ENCODE measurements around the gene CKB.
A peak's percentile ranks its signal among the peaks of the same experiment; 100 is the strongest.

The CKB gene

DNA sequence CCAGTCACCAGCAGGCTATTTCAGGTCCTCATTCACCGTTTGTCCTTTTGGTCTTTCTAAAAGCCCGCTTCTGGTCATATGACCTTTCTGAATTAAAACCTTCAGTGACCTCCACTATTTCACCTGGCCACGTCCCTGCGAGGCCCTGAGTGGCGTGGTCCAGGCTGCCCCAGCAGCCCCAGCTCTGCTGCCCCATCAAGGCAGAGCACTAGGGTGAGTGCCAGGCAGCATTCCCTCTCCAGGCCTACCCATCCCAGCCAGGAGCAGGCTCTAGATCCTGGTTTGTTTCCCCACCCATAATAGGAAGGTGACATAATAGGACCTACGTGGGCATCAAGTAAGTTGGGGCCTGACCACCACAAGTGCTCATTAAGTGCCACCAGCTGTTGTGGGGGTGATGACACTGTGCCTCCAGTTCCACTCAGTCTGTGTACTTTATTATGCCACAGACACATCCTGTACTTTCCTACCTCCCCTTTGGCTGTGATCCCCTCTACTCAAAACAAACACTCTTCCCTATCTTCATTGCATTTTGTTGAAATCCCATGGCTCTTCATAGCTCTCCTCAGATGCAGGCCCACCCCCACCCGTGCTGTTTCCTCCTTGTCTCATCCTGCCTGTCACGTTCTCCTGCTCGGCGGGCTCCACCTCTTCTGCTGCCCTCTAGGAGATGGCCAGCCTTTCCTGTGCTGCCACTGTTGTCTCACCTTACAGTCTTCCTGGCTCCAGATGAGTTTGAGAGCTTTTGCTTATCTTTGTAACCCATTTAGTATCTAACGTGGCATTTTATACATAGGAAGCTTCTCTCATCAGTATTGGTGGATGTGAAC, 21.4 kb downstream of the CKB start:
- Histone ChIP-seq H3K9me3 (ENCODE audit: control insufficient read depth in 2 of 2, low read length in 2 of 2) (no peaks in the 10 kb centered on the region), H3K4me3 (ENCODE audit: low read length in 2 of 2) (no peak overlapping the region), H3K4me1 (ENCODE audit: control insufficient read depth in 2 of 2, insufficient read depth in 2 of 2, low read length in 2 of 2) (peaks cover 0 to 6% of the 10 kb centered on the region in 2 donors), H3K27ac (ENCODE audit: low read depth in 2 of 2, low read length in 2 of 2) (no peak overlapping the region), H3K9ac (ENCODE audit: low read depth in 1 of 2, low read length in 2 of 2) (no peak overlapping the region), H3K36me3 (ENCODE audit: control insufficient read depth in 2 of 2, insufficient read depth in 2 of 2, low read length in 2 of 2) (peaks cover 48 to 54% of the 10 kb centered on the region in 2 donors), H3K27me3 (ENCODE audit: control insufficient read depth in 2 of 2, insufficient read depth in 2 of 2, low read length in 2 of 2) (no peaks in the 10 kb centered on the region)

DNA sequence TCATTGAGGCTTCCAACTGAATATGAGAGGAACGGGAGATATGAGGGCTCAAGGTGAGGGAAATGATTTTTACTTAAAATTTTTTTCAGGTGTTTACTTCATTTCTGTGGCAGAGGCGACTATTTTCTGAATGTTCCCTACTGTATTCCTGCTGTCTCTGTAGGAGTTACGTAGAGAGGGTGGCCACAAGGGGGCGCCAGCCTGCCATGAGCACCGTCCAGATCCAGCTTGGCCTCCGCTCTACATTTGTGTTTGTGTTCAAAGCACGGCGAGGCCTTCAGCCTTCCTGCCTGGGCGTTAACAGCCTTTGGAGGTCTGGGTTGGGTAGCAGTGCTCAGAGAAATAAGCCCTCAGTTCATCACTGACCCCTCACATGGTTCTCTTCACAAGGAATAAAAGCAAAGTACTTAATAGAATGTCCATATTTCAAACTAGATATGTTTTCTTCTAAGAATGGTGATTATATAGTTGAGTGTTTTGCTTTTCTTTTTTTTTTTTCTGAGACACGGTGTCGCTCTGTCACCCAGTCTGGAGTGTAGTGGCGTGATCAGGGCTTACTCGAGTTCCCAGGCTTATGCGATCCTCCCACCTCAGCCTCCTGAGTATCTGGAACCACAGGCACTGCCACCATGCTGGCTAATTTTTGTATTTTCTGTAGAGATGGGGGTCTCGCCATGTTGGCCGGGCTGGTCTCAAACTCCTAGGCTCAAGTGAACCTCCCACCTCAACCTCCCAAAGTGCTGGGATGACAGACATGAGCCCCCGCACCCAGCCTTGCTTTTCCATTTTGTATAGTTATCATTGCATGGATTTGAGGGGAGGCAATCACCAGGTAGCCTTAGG, 22.3 kb downstream of the CKB start:
- peaks cover 53 to 57% of the 10 kb centered on the region in 2 donors for H3K36me3 ChIP-seq (ENCODE audit: control insufficient read depth in 2 of 2, insufficient read depth in 2 of 2, low read length in 2 of 2)

GRCh38 chr14:103499709-103500108, 22.9 kb downstream of the CKB start:
- H3K9ac ChIP-seq (ENCODE audit: low read depth in 1 of 2, low read length in 2 of 2) = no peak overlapping the region
- no peak overlapping the region for H3K27ac ChIP-seq (ENCODE audit: low read depth in 2 of 2, low read length in 2 of 2)
- peaks cover 53 to 57% of the 10 kb centered on the region in 2 donors for H3K36me3 ChIP-seq (ENCODE audit: control insufficient read depth in 2 of 2, insufficient read depth in 2 of 2, low read length in 2 of 2)
- no peaks in the 10 kb centered on the region for H3K27me3 ChIP-seq (ENCODE audit: control insufficient read depth in 2 of 2, insufficient read depth in 2 of 2, low read length in 2 of 2)
- no peaks in the 10 kb centered on the region for H3K9me3 ChIP-seq (ENCODE audit: control insufficient read depth in 2 of 2, low read length in 2 of 2)
- H3K4me3 ChIP-seq (ENCODE audit: low read length in 2 of 2) = no peak overlapping the region
- H3K4me1 ChIP-seq (ENCODE audit: control insufficient read depth in 2 of 2, insufficient read depth in 2 of 2, low read length in 2 of 2) = peaks cover 0 to 6% of the 10 kb centered on the region in 2 donors

More for the DNA sequence above, 22.3 kb downstream of the CKB start:
- Histone ChIP-seq H3K9ac (ENCODE audit: low read depth in 1 of 2, low read length in 2 of 2) (peak overlapping the region in 1 of 2 donors; percentile 7), H3K27me3 (ENCODE audit: control insufficient read depth in 2 of 2, insufficient read depth in 2 of 2, low read length in 2 of 2) (no peaks in the 10 kb centered on the region), H3K9me3 (ENCODE audit: control insufficient read depth in 2 of 2, low read length in 2 of 2) (no peaks in the 10 kb centered on the region), H3K4me3 (ENCODE audit: low read length in 2 of 2) (no peak overlapping the region), H3K27ac (ENCODE audit: low read depth in 2 of 2, low read length in 2 of 2) (no peak overlapping the region), H3K4me1 (ENCODE audit: control insufficient read depth in 2 of 2, insufficient read depth in 2 of 2, low read length in 2 of 2) (peaks cover 0 to 6% of the 10 kb centered on the region in 2 donors)

DNA sequence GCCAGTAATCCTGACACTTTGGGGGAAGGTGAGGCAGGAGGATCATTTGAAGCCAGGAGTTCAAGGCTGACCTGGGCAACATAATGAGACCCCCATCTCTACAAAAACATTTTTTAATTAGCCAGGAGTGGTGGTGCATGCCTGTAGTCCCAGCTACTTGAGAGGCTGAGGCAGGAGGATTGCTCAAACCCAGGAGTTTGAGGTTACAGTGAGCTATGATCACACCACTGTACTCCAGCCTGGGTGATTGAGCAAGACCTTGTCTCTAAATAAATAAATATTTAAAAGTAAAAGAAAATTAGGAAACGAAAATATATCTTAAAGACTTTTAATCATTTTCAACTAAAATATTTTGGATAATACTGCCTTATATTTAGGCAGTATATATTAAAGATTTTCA, 25.9 kb downstream of the CKB start:
- no peak overlapping the region for H3K4me3 ChIP-seq (ENCODE audit: low read length in 2 of 2)
- no peak overlapping the region for H3K27ac ChIP-seq (ENCODE audit: low read depth in 2 of 2, low read length in 2 of 2)
- peaks cover 0 to 6% of the 10 kb centered on the region in 2 donors for H3K4me1 ChIP-seq (ENCODE audit: control insufficient read depth in 2 of 2, insufficient read depth in 2 of 2, low read length in 2 of 2)
- no peak overlapping the region for H3K9ac ChIP-seq (ENCODE audit: low read depth in 1 of 2, low read length in 2 of 2)
- no peaks in the 10 kb centered on the region for H3K27me3 ChIP-seq (ENCODE audit: control insufficient read depth in 2 of 2, insufficient read depth in 2 of 2, low read length in 2 of 2)
- H3K9me3 ChIP-seq (ENCODE audit: control insufficient read depth in 2 of 2, low read length in 2 of 2) = no peaks in the 10 kb centered on the region
- H3K36me3 ChIP-seq (ENCODE audit: control insufficient read depth in 2 of 2, insufficient read depth in 2 of 2, low read length in 2 of 2) = peaks cover 38 to 42% of the 10 kb centered on the region in 2 donors

DNA sequence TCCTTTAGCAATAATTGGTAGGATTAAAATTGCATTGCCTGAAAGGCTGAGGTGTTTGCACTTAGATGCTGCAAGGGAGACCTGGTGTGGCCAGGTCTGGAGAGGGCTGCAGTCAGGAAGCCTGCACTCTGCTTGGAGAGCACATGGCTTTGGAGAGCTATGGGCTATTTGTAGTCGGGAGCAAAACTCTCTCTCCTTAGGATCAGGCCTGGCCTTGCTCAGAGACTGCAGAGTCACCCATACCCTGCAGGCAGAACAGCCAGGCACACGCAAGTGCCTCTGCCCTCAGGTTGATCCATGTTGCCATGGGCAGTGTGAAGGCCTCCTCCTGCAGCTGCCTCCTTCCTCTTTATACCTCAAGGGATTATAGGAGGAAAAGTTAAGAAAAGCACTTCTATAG, 26.8 kb downstream of the CKB start:
- Histone ChIP-seq H3K27me3 (ENCODE audit: control insufficient read depth in 2 of 2, insufficient read depth in 2 of 2, low read length in 2 of 2) (no peaks in the 10 kb centered on the region), H3K36me3 (ENCODE audit: control insufficient read depth in 2 of 2, insufficient read depth in 2 of 2, low read length in 2 of 2) (peaks cover 36 to 40% of the 10 kb centered on the region in 2 donors), H3K4me1 (ENCODE audit: control insufficient read depth in 2 of 2, insufficient read depth in 2 of 2, low read length in 2 of 2) (peaks cover 0 to 6% of the 10 kb centered on the region in 2 donors), H3K9ac (ENCODE audit: low read depth in 1 of 2, low read length in 2 of 2) (no peak overlapping the region), H3K9me3 (ENCODE audit: control insufficient read depth in 2 of 2, low read length in 2 of 2) (no peaks in the 10 kb centered on the region), H3K27ac (ENCODE audit: low read depth in 2 of 2, low read length in 2 of 2) (no peak overlapping the region), H3K4me3 (ENCODE audit: low read length in 2 of 2) (no peak overlapping the region)

DNA sequence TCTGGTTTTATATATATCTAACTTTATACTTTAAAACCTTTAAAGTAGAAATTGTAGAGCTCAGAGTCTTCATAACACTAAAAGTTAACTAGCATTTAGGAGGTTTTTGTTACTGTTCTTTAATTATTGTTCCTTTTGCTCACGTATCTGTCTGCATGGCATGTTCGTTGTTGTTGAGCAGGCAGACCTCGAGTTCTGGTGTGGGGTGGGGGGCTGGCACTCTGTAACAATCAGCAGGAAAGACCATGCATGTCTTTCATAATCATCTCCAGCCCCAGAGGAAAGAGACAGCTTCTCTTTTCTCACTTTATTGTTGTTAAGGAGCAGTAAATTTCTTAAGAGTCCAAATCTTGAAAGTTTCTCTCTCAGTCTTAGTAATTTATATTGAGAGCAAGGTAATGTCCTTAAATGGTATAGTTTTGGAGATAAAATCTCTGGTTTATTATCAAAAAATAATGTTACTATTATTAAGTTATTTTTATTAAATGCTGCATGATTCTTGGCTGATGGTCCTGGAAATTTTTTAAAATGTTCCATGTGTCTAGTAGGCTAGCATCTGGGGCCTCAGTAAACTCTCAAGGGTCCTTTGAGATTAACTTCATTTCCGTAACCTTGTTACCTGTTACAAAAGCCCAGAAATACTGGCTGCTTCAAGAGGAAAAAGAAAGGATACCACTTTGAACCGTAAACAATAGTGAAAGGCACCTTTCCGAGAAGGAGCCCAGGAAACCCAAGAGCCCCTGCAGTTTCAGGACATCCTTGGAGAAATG, 30.3 kb downstream of the CKB start:
- H3K9ac ChIP-seq (ENCODE audit: low read depth in 1 of 2, low read length in 2 of 2) = no peak overlapping the region
- no peaks in the 10 kb centered on the region for H3K9me3 ChIP-seq (ENCODE audit: control insufficient read depth in 2 of 2, low read length in 2 of 2)
- peaks cover 50 to 58% of the 10 kb centered on the region in 2 donors for H3K36me3 ChIP-seq (ENCODE audit: control insufficient read depth in 2 of 2, insufficient read depth in 2 of 2, low read length in 2 of 2)
- no peaks in the 10 kb centered on the region for H3K27me3 ChIP-seq (ENCODE audit: control insufficient read depth in 2 of 2, insufficient read depth in 2 of 2, low read length in 2 of 2)
- H3K4me1 ChIP-seq (ENCODE audit: control insufficient read depth in 2 of 2, insufficient read depth in 2 of 2, low read length in 2 of 2) = no peaks in the 10 kb centered on the region
- no peak overlapping the region for H3K27ac ChIP-seq (ENCODE audit: low read depth in 2 of 2, low read length in 2 of 2)
- H3K4me3 ChIP-seq (ENCODE audit: low read length in 2 of 2) = no peak overlapping the region

DNA sequence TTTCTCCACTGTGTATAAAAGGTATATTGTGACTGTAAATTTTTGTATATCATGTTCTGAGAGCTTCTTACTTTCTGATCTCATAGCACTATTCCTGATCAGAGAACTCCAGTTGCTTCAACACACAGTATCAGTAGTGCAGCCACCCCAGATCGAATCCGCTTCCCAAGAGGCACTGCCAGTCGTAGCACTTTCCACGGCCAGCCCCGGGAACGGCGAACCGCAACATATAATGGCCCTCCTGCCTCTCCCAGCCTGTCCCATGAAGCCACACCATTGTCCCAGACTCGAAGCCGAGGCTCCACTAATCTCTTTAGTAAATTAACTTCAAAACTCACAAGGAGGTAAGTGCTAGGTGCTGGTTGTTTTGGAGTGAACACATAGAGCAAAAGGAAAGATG, 30.9 kb downstream of the CKB start:
- Histone ChIP-seq H3K27me3 (ENCODE audit: control insufficient read depth in 2 of 2, insufficient read depth in 2 of 2, low read length in 2 of 2) (no peaks in the 10 kb centered on the region), H3K4me3 (ENCODE audit: low read length in 2 of 2) (no peak overlapping the region), H3K9ac (ENCODE audit: low read depth in 1 of 2, low read length in 2 of 2) (no peak overlapping the region), H3K9me3 (ENCODE audit: control insufficient read depth in 2 of 2, low read length in 2 of 2) (no peaks in the 10 kb centered on the region), H3K36me3 (ENCODE audit: control insufficient read depth in 2 of 2, insufficient read depth in 2 of 2, low read length in 2 of 2) (peaks cover 52 to 56% of the 10 kb centered on the region in 2 donors), H3K4me1 (ENCODE audit: control insufficient read depth in 2 of 2, insufficient read depth in 2 of 2, low read length in 2 of 2) (no peaks in the 10 kb centered on the region), H3K27ac (ENCODE audit: low read depth in 2 of 2, low read length in 2 of 2) (no peak overlapping the region)

DNA sequence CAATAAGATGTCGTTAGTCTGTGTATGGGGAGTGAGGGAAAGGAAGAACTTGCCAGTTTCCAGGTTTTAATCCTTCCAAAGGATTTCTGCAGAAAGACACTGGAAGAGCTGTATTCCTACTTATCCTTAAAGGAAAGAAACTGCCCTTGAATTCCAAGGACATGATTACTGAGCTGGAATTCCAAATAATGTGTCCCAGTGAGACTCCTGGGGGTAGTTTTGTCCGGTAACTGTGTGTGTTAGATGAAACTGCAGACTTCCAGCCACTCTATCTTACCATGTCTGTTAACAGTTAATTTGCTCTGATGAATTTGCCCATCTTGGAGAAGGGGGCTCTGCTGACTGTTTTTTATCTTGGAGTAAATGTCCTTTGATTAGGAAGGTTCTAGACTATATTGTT, 33.0 kb downstream of the CKB start:
- H3K9me3 ChIP-seq (ENCODE audit: control insufficient read depth in 2 of 2, low read length in 2 of 2) = no peaks in the 10 kb centered on the region
- no peak overlapping the region for H3K27ac ChIP-seq (ENCODE audit: low read depth in 2 of 2, low read length in 2 of 2)
- H3K4me1 ChIP-seq (ENCODE audit: control insufficient read depth in 2 of 2, insufficient read depth in 2 of 2, low read length in 2 of 2) = no peaks in the 10 kb centered on the region
- H3K27me3 ChIP-seq (ENCODE audit: control insufficient read depth in 2 of 2, insufficient read depth in 2 of 2, low read length in 2 of 2) = no peaks in the 10 kb centered on the region
- no peak overlapping the region for H3K9ac ChIP-seq (ENCODE audit: low read depth in 1 of 2, low read length in 2 of 2)
- H3K4me3 ChIP-seq (ENCODE audit: low read length in 2 of 2) = no peak overlapping the region
- H3K36me3 ChIP-seq (ENCODE audit: control insufficient read depth in 2 of 2, insufficient read depth in 2 of 2, low read length in 2 of 2) = peaks cover 38 to 41% of the 10 kb centered on the region in 2 donors

DNA sequence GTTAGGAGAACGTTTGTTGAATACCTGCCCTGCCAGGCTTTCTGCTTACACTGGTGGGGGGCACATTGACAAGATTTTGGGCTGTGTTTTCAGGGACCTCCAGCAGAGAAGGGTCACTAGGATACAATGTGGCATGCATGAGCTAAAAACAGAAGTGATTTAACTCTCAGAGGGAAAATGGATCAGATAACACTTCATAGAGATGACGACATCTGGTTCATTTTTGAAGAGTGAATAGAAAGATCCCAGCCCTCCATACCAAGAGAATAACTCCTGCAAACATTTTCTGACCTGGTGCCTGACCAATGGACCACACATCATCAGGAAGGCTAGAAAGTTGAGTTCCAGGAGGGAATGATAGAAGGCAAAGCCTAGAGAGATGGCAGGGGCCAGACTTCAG, 33.7 kb downstream of the CKB start:
- Histone ChIP-seq H3K4me3 (ENCODE audit: low read length in 2 of 2) (no peak overlapping the region), H3K27me3 (ENCODE audit: control insufficient read depth in 2 of 2, insufficient read depth in 2 of 2, low read length in 2 of 2) (no peaks in the 10 kb centered on the region), H3K4me1 (ENCODE audit: control insufficient read depth in 2 of 2, insufficient read depth in 2 of 2, low read length in 2 of 2) (no peaks in the 10 kb centered on the region), H3K27ac (ENCODE audit: low read depth in 2 of 2, low read length in 2 of 2) (no peak overlapping the region), H3K9ac (ENCODE audit: low read depth in 1 of 2, low read length in 2 of 2) (no peak overlapping the region), H3K9me3 (ENCODE audit: control insufficient read depth in 2 of 2, low read length in 2 of 2) (no peaks in the 10 kb centered on the region), H3K36me3 (ENCODE audit: control insufficient read depth in 2 of 2, insufficient read depth in 2 of 2, low read length in 2 of 2) (peaks cover 36 to 41% of the 10 kb centered on the region in 2 donors)
